ENCODE data around the gene TUBGCP6.

TUBGCP6 gene

DNA sequence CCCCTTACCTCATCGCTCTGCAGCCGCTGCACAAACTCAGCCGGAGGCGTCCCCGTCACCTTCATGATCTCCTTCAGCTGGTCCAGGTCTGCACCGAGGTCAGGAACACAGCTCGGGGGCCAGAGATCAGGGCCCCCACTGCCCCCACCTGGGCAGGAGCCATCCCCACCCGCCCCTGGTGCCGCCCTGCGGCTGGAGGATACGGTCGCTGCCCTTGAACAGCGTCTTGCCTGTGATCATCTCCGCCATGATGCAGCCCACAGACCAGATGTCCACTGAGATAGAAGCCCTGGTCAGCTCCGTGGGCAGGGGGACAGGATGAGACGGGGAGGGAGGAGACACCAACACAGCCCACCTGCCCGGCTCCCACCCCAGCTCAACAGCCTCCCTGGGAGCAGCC is 10.8 kb upstream of the TUBGCP6 start:
- no peaks in the 10 kb centered on the region for H3K9me3 ChIP-seq
- DNase-seq = no peak
- H3K4me1 ChIP-seq = peaks cover 0 to 18% (median 11%) of the 10 kb centered on the region in 4 donors
- H3K27me3 ChIP-seq = peaks cover 0 to 52% of the 10 kb centered on the region in 2 donors
- no peaks in the 10 kb centered on the region for H3K36me3 ChIP-seq
- intact Hi-C loops (cut with DNase I; ENCODE audit: low total_unique reads) = loop anchor here (10.0 kb wide), 1 partner anchor 189 kb away; no protein-coding TSS in a partner anchor
- H3K4me3 ChIP-seq = no peak overlapping the region
- TF ChIP-seq, protein P1, sequence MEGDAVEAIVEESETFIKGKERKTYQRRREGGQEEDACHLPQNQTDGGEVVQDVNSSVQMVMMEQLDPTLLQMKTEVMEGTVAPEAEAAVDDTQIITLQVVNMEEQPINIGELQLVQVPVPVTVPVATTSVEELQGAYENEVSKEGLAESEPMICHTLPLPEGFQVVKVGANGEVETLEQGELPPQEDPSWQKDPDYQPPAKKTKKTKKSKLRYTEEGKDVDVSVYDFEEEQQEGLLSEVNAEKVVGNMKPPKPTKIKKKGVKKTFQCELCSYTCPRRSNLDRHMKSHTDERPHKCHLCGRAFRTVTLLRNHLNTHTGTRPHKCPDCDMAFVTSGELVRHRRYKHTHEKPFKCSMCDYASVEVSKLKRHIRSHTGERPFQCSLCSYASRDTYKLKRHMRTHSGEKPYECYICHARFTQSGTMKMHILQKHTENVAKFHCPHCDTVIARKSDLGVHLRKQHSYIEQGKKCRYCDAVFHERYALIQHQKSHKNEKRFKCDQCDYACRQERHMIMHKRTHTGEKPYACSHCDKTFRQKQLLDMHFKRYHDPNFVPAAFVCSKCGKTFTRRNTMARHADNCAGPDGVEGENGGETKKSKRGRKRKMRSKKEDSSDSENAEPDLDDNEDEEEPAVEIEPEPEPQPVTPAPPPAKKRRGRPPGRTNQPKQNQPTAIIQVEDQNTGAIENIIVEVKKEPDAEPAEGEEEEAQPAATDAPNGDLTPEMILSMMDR (IDR thresholded peaks at IDR 0.05) = no peak
- no peak overlapping the region for H3K27ac ChIP-seq

DNA sequence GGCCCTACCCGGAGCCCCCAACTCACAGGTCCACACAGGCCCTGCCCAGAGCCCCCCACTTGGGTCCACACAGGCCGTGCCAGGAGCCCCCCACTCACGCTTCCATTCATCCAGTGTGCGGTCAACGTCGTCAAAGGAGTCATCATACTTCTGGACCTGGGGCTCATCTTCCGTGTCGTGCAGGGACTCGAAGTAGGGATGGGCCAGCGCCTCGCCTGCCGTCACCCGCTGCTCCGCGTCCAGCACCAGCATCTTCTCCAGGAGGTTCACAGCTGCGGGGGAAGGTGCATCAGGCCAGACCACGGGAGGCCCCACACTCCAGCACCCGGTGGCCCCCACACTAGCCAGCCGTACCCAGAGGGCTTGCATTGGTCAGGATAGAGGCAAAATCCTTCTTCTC is 10.3 kb upstream of the TUBGCP6 start:
- peaks cover 0 to 47% of the 10 kb centered on the region in 2 donors for H3K27me3 ChIP-seq
- TF ChIP-seq, protein P1 (IDR thresholded peaks at IDR 0.05) = no peak
- no peak overlapping the region for H3K4me3 ChIP-seq
- H3K36me3 ChIP-seq = no peaks in the 10 kb centered on the region
- H3K9me3 ChIP-seq = no peaks in the 10 kb centered on the region
- H3K4me1 ChIP-seq = peaks cover 0 to 20% (median 14%) of the 10 kb centered on the region in 4 donors
- H3K27ac ChIP-seq = no peak overlapping the region
- no peak for DNase-seq
- intact Hi-C loops (cut with DNase I; ENCODE audit: low total_unique reads) = loop anchor here (10.0 kb wide), 1 partner anchor 190 kb away; no protein-coding TSS in a partner anchor

DNA sequence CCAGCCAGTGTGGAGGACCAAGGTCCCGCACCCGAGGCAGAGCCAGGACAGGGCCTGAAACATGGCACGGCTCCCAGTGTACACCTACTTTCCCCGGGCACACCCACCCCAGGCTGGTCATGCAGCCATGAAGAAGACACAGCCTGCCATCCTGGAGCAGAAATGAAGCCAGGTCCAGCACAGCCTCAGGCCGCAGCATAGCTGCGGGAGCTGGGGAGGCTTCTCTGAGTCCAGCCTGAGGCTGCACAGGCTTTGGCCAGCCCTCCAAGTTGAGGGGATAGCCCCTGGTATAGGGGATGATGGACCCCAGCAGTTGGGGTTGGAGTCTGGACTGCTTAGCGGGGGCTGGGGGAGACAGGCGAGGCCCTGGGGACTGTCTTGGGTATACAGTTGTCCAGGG is 9.1 kb upstream of the TUBGCP6 start:
- peaks cover 0 to 35% of the 10 kb centered on the region in 2 donors for H3K27me3 ChIP-seq
- peaks cover 0 to 30% (median 22%) of the 10 kb centered on the region in 4 donors for H3K4me1 ChIP-seq
- TF ChIP-seq, protein P1 (IDR thresholded peaks at IDR 0.05) = no peak
- no peak overlapping the region for H3K27ac ChIP-seq
- no peak overlapping the region for H3K4me3 ChIP-seq
- no peak for DNase-seq
- no peaks in the 10 kb centered on the region for H3K9me3 ChIP-seq
- intact Hi-C loops (cut with DNase I; ENCODE audit: low total_unique reads) = loop anchor here (10.0 kb wide), 1 partner anchor 191 kb away; no protein-coding TSS in a partner anchor
- no peaks in the 10 kb centered on the region for H3K36me3 ChIP-seq

DNA sequence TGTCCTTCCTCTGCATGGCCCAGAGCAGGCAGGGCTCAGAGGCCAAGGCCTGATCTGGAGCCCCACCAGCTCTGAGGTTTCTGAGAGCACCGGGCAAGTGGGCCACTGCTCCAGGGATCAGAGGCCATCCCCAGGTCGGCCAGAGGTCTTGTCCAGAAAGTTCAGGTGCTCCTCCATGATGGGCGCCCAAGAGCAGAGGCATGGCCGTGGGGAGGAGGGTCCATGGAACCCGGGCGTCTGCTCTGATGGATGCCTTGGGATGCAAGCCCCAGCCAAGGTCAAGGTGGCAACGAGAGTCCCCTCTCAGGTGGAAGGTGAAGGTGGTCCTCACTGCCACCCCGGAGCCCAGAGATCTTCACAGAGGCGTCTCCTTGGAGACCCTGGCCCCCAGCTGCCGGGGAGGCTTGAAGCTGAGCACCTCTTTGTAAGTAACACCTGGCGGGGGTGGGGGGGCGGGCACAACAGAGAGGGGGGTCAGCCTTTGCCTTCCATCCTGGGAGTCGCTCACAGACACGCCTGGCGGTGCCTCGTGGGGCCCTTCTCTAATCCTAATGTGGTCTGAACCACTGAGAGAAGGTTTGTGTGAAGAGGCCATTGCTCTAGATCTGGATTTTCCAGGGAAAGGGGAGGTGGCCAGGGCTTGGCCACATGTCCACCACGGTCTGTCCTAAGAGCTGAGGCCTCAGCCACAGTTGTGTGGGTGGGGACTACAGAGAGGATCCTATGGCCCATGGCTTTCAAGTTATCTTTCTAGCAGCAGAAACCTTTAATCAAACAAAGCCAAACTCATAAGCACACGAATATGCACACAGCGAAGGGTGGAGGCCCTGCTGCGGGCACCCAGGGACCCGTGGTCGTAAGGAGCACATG is 8.5 kb upstream of the TUBGCP6 start:
- Histone ChIP-seq H3K27ac (no peak overlapping the region), H3K9me3 (no peaks in the 10 kb centered on the region), H3K4me1 (peaks cover 0 to 33% (median 22%) of the 10 kb centered on the region in 4 donors), H3K36me3 (no peaks in the 10 kb centered on the region), H3K27me3 (peaks cover 0 to 29% of the 10 kb centered on the region in 2 donors), H3K4me3 (no peak overlapping the region)
- TF ChIP-seq, protein P1 (IDR thresholded peaks at IDR 0.05) = no peak
- no peak for DNase-seq
- intact Hi-C loops (cut with DNase I; ENCODE audit: low total_unique reads) = loop anchor here (10.0 kb wide), 1 partner anchor 192 kb away; no protein-coding TSS in a partner anchor

DNA sequence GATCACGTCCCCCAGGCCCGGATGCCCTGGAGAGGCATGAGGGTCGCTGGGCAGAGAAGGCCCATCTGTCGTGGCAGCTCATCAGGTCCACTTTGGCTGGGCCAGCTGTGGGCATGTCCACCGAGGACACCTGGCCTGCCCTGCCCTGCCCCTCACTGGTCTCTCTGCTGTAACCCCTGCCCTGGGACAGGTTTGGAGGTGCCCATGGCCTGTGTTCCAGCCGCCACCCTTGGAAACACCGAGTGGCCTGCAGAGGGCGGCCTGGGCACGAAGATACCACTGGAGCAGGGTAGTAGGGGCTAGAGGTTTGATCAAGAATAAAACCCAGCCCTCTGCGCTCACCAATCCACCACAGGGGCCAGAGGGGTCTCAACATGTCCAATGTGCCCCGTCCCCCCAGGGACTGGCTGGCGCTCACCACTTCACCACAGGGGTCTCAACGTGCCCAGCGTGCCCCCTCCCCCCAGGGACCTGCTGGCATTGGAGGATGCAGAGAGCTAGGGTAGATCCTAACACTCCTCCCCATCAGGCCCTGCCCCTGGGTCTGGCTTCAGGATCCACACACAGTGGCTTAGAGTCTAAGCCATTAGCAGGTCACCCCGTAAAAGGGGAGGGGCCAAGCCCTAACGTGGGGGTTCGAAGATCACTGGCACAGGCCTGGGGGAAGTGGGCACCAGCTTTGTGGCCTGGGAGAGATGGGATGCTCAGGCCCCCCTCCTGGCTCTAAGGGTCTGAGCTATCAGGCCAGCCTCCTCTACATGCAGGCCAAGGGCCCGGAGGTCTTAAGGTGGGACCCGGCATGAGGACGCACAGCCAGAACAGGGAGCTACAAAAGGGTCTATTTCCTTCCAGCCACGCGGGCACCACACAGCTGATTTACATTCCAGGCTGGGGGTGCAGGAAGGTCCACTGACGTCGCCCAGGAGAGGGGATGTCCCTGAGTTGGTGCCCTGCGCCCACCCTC is 7.5 kb upstream of the TUBGCP6 start:
- intact Hi-C loops (cut with DNase I; ENCODE audit: low total_unique reads) = loop anchor here (10.0 kb wide), 1 partner anchor 192 kb away; no protein-coding TSS in a partner anchor
- peak; percentile 79 to 87 for DNase-seq
- Histone ChIP-seq H3K27me3 (peaks cover 0 to 20% of the 10 kb centered on the region in 2 donors), H3K27ac (peak overlapping the region; percentile 70 to 76), H3K36me3 (peaks cover 0 to 3% (median 0%) of the 10 kb centered on the region in 3 donors), H3K4me1 (peaks cover 0 to 39% (median 24%) of the 10 kb centered on the region in 4 donors), H3K9me3 (no peaks in the 10 kb centered on the region), H3K4me3 (peak overlapping the region; percentile 66 to 70)
- TF ChIP-seq, protein P1 (IDR thresholded peaks at IDR 0.05) = peak; percentile 68 to 72

Measured in tibial artery (tissue), 4 donors.